GM12878 (cell line): Measurements from ENCODE around the gene HSPA12B. TPM values are rescaled to one million over a fixed set of nuclear protein-coding genes. Genes with fewer than 3 reads are reported as not detected.

Experiments
- ATAC-seq: fragments of 200-7000 bp; cut with Tn5 transposase; 3 replicates; pipeline ENCODE4 v1.9.1; 2020; ENCODE audit warnings: mild to moderate bottlenecking, moderate library complexity
- BruUV-seq: library from RNA; stranded (reverse); fragments of 400-500 nt; replicated peaks from 2 replicates; lab custom pipeline; 2021; lab: Mats Ljungman, UMichigan
- CTCF ChIA-PET: fragments of 300-600 bp; sonication (Branson Sonifier 250); formaldehyde crosslinking; extraction: SDS; loops from one replicate; lab custom pipeline; 2021; ENCODE audit warnings: inconsistent platforms; lab: Yijun Ruan, JAX
- POLR2A ChIA-PET: fragments of 350-600 bp; formaldehyde crosslinking; extraction: SDS; loops from one replicate; lab custom pipeline; 2021; ENCODE audit warnings: inconsistent platforms; lab: Charles Lee
- RAD21 ChIA-PET: fragments of 300-600 bp; sonication (Branson Sonifier 250); formaldehyde crosslinking; loops from one replicate; lab custom pipeline; 2023; ENCODE audit warnings: antibody characterized with exemption; ENCODE audit not compliant: unreplicated experiment; lab: Charles Lee
- SMC1A ChIA-PET: fragments of 300-600 bp; sonication (Branson Sonifier 250); formaldehyde crosslinking; loops from one replicate; lab custom pipeline; 2023; ENCODE audit not compliant: unreplicated experiment, uncharacterized antibody; lab: Charles Lee
- DNase-seq: peaks from one replicate; pipeline ENCODE4 v3.0.0-alpha.2; 2011; ENCODE audit warnings: low read depth, low spot score
- FAIRE-seq: peaks from 3 replicates; lab custom pipeline; 2011; peaks lifted over from hg19 to GRCh38; lab: Jason Lieb, UNC
- H2AFZ ChIP-seq: 2 replicates; pipeline ENCODE4 v1.6.0; 2011; ENCODE audit warnings: low read depth, low read length, control low read depth; ENCODE audit not compliant: control insufficient read depth
- H3K27ac ChIP-seq: 2 replicates; pipeline ENCODE4 v1.5.1; 2011; ENCODE audit warnings: control low read depth; ENCODE audit not compliant: control insufficient read depth, insufficient read depth
- H3K27me3 ChIP-seq, 2 experiments: replicated peaks in 1 of 2; 2 replicates each; pipeline versions ENCODE4 v1.6.0 to v1.6.1; 2011; ENCODE audit warnings: low read length in 1 of 2; ENCODE audit not compliant: control insufficient read depth in 2 of 2, insufficient read depth in 2 of 2
- H3K36me3 ChIP-seq, 2 experiments: 2 replicates each; pipeline ENCODE4 v1.5.1; 2011; ENCODE audit warnings: low read length in 1 of 2; ENCODE audit not compliant: control insufficient read depth in 2 of 2, insufficient read depth in 2 of 2
- H3K4me1 ChIP-seq: 2 replicates; pipeline ENCODE4 v1.6.1; 2011; ENCODE audit warnings: mild to moderate bottlenecking, low read length, moderate library complexity, mixed read lengths; ENCODE audit not compliant: control insufficient read depth, insufficient read depth
- H3K4me2 ChIP-seq: 2 replicates; pipeline ENCODE4 v1.6.0; 2011; ENCODE audit warnings: control low read depth; ENCODE audit not compliant: control insufficient read depth, insufficient read depth
- H3K4me3 ChIP-seq: fragments of 200-600 bp; sonication (generic); 2 replicates; pipeline ENCODE4 v1.5.1; 2016
- H3K79me2 ChIP-seq: 2 replicates; pipeline ENCODE4 v1.6.0; 2011; ENCODE audit warnings: low read length; ENCODE audit not compliant: control insufficient read depth, insufficient read depth
- H3K9ac ChIP-seq: 2 replicates; pipeline ENCODE4 v1.8.0; 2011; ENCODE audit warnings: low read length, control low read depth, mixed read lengths; ENCODE audit not compliant: control insufficient read depth, insufficient read depth
- H3K9me3 ChIP-seq: replicated peaks from 3 replicates; pipeline ENCODE4 v1.5.1; 2011; ENCODE audit warnings: mild to moderate bottlenecking, low read length; ENCODE audit not compliant: control insufficient read depth, insufficient read depth
- H4K20me1 ChIP-seq: 2 replicates; pipeline ENCODE4 v1.6.0; 2011; ENCODE audit not compliant: control insufficient read depth, insufficient read depth
- BRCA1 ChIP-seq: IDR thresholded peaks from 2 replicates; pipeline ENCODE4 v1.6.1; 2011; ENCODE audit warnings: low read depth, low read length, improper control_type of control experiment
- CHD2 ChIP-seq: IDR thresholded peaks from 2 replicates; pipeline ENCODE4 v1.6.1; 2011; ENCODE audit warnings: low read depth, low read length, improper control_type of control experiment, borderline replicate concordance
- CHD4 ChIP-seq: fragments of 200-600 bp; sonication (generic); IDR thresholded peaks from 2 replicates; pipeline ENCODE4 v1.6.1; 2016; ENCODE audit warnings: mild to moderate bottlenecking
- CTCF ChIP-seq, 3 experiments: IDR thresholded peaks in 2 of 3; conservative IDR thresholded peaks in 1 of 3; 2 replicates each; pipeline ENCODE4 v1.5.1; 2011; ENCODE audit warnings: low read depth in 3 of 3, low read length in 3 of 3, mild to moderate bottlenecking in 3 of 3, control low read depth in 2 of 3, moderate library complexity in 2 of 3, inconsistent platforms in 1 of 3, mixed read lengths in 1 of 3; ENCODE audit not compliant: control insufficient read depth in 2 of 3, insufficient read depth in 1 of 3; ENCODE audit errors: extremely low read depth in 1 of 3
- EED ChIP-seq: sonication (generic); IDR thresholded peaks from 2 replicates; pipeline ENCODE4 v1.6.1; 2016; ENCODE audit warnings: antibody characterized with exemption, low read depth
- GABPA ChIP-seq: IDR thresholded peaks from 2 replicates; pipeline ENCODE4 v1.6.1; 2014; ENCODE audit warnings: antibody characterized with exemption, low read depth, mild to moderate bottlenecking, inconsistent platforms
- HCFC1 ChIP-seq: fragments of 150-350 bp; IDR thresholded peaks from 2 replicates; pipeline ENCODE4 v1.6.1; 2014; ENCODE audit warnings: low read length
- HDAC2 ChIP-seq: fragments of 200-600 bp; sonication (generic); IDR thresholded peaks from 2 replicates; pipeline ENCODE4 v1.6.1; 2017
- PAX5 ChIP-seq: IDR thresholded peaks from 2 replicates; pipeline ENCODE4 v1.6.1; 2011; ENCODE audit warnings: low read depth, low read length, borderline replicate concordance
- POLR2AphosphoS2 ChIP-seq: IDR thresholded peaks from 2 replicates; pipeline ENCODE4 v1.6.1; 2011; ENCODE audit warnings: low read depth, mild to moderate bottlenecking, low read length, improper control_type of control experiment, moderate library complexity
- RELA ChIP-seq: fragments of 450-650 bp; IDR thresholded peaks from 2 replicates; pipeline ENCODE4 v1.8.0; 2014; ENCODE audit warnings: borderline replicate concordance; ENCODE audit not compliant: partially characterized antibody
- SUZ12 ChIP-seq: fragments of 200-600 bp; sonication (generic); IDR thresholded peaks from one replicate; pipeline ENCODE4 v1.6.1; 2018; ENCODE audit warnings: antibody characterized with exemption, mild to moderate bottlenecking; ENCODE audit not compliant: unreplicated experiment
- TCF12 ChIP-seq: IDR thresholded peaks from 2 replicates; pipeline ENCODE4 v1.6.1; 2011; ENCODE audit warnings: low read depth, mild to moderate bottlenecking, low read length
- USF1 ChIP-seq: IDR thresholded peaks from 2 replicates; pipeline ENCODE4 v1.6.1; 2011; ENCODE audit warnings: borderline replicate concordance, low read depth, mild to moderate bottlenecking, moderate library complexity, mixed read lengths, low read length; ENCODE audit not compliant: insufficient read depth; ENCODE audit errors: extremely low read length
- ZBTB4 ChIP-seq: fragments of 450-650 bp; formaldehyde crosslinking; IDR thresholded peaks from 2 replicates; pipeline ENCODE4 v1.4.0; 2022; ENCODE audit warnings: mild to moderate bottlenecking, moderate library complexity
- ZNF217 ChIP-seq: fragments of 450-650 bp; IDR thresholded peaks from 2 replicates; pipeline ENCODE4 v1.6.1; 2017; ENCODE audit warnings: antibody characterized with exemption, mild to moderate bottlenecking
- WGBS: methylation state at CpG from one replicate; pipeline ENCODE4 v1.1.6; 2016; ENCODE audit warnings: low lambda C conversion rate; ENCODE audit not compliant: insufficient replicate concordance, insufficient coverage; ENCODE audit errors: missing lambda C conversion rate; 5-methylcytosine and 5-hydroxymethylcytosine counted together
- in situ Hi-C: fragments of 300-500 bp; cut with MboI; formaldehyde crosslinking; loops from 9 replicates; pipeline ENCODE4 v1.14.3; 2018; ENCODE audit warnings: mixed read lengths
- intact Hi-C: fragments of 100-400 bp; cut with micrococcal nuclease; formaldehyde crosslinking; loops from one replicate; pipeline ENCODE4 v1.14.2; 2022; ENCODE audit not compliant: unreplicated experiment
- polyA plus RNA-seq, 11 experiments: library from polyadenylated mRNA; depleted of rRNA in 4 of 11; unstranded in 6 of 11; stranded (reverse) in 5 of 11; fragments of >200 nt; fragmentation: Nextera tagmentation in 4 of 11; fragmentation: Illumina TruSeq in 1 of 11; extraction: Ambion mirVana in 4 of 11; extraction: Trizol in 1 of 11; gene quantifications; 1 replicate in 1 of 11; 2 replicates in 10 of 11; pipeline versions ENCODE4 v1.2.1 to v1.2.3, GENCODE V29; 2011 to 2016; ENCODE audit warnings: inconsistent platforms in 2 of 11, missing spikeins in 2 of 11, low read depth in 1 of 11
- total RNA-seq, 4 experiments: library from RNA; depleted of rRNA in 3 of 4; stranded (reverse); fragments of >200 nt in 3 of 4; fragmentation: Illumina TruSeq in 1 of 4; extraction: Trizol in 1 of 4; gene quantifications; 2 replicates each; pipeline versions ENCODE4 v1.2.1 to v1.2.3, GENCODE V29; 2013 to 2021

Gene HSPA12B
- total and polyA plus RNA-seq, 10 of the 15 experiments (the other 5 are each of a cell fraction or from before 2014, with no cell fraction given): 0.08 TPM; not detected in 9

- intact Hi-C loops: loop anchor here (1.0 to 10.0 kb wide), 3 partner anchors 34 to 493 kb away; no protein-coding TSS in a partner anchor
- Histone ChIP-seq H3K36me3 (no peaks in the 10 kb centered on the region), H4K20me1 (no peaks in the 10 kb centered on the region), H3K27ac (no peak overlapping the region), H3K27me3 (peaks cover 0 to 2% of the 10 kb centered on the region in 2 experiments; a peak in 2 of 4 replicates), H3K4me1 (peaks cover 5% of the 10 kb centered on the region), H3K4me3 (no peak overlapping the region), H3K79me2 (no peaks in the 10 kb centered on the region), H3K9me3 (no peaks in the 10 kb centered on the region), H3K4me2 (no peak overlapping the region), H3K9ac (no peak overlapping the region), H2AFZ (no peak overlapping the region)
- no peak for FAIRE-seq
- in situ Hi-C loops: no loop called here
- WGBS: 23% methylated on average over 6 of the region's 6 CpGs
- peak; percentile 34; the same call in 2 of the 3 replicates for ATAC-seq
- no peak for DNase-seq
- TF ChIP-seq ZNF217 (no peak), CHD4 (no peak), PAX5 (no peak), POLR2AphosphoS2 (no peak), CHD2 (no peak), SUZ12 (no peak), RELA (no peak), EED (no peak), HDAC2 (no peak), USF1 (no peak), HCFC1 (no peak), TCF12 (no peak), CTCF (IDR thresholded peaks at IDR 0.05 in 2 of 3, conservative IDR thresholded peaks at IDR 0.05 in 1 of 3; ENCODE audit: control insufficient read depth in 2 of 3, extremely low read depth in 1 of 3, insufficient read depth in 1 of 3, low read depth in 3 of 3, low read length in 3 of 3) (no peak), BRCA1 (no peak), GABPA (no peak), ZBTB4 (CRISPR knock-in tag) (no peak)
- RAD21 ChIA-PET: interaction anchor here (0.9 to 2.4 kb wide), 3 partner anchors 33 to 147 kb away, joined by 3 to 14 read pairs (median 13); no protein-coding TSS in a partner anchor
- SMC1A ChIA-PET: interaction anchor here (0.5 to 2.4 kb wide), 3 partner anchors 33 to 162 kb away, joined by 3 to 22 read pairs (median 8); no protein-coding TSS in a partner anchor
- BruUV-seq: no TSS peak
- CTCF ChIA-PET: interaction anchor here (0.6 to 3.8 kb wide), 20 partner anchors 10 to 1628 kb away, joined by 3 to 51 read pairs (median 6); partner anchors contain the start of gene ADISSP
- POLR2A ChIA-PET: interaction anchor here (0.9 kb wide), 1 partner anchor 147 kb away, joined by 3 read pairs; no protein-coding TSS in a partner anchor
Measured at GRCh38 chr20:3710011-3710466, 22.4 kb upstream of the HSPA12B start.
